Omental fat pad (tissue), 4 donors: ENCODE results near the gene PDZD2. TPM values are rescaled to one million over a fixed set of nuclear protein-coding genes. Genes with fewer than 3 reads are reported as not detected.
A peak's percentile ranks its signal among the peaks of the same experiment; 100 is the strongest.

Experiments used
- ATAC-seq: fragments of 150-250 bp; one replicate; pipeline ENCODE4 v1.9.1; 2016; ENCODE audit warnings: mild to moderate bottlenecking, moderate library complexity; ENCODE audit not compliant: low FRiP score
- DNase-seq: peaks from one replicate; pipeline ENCODE4 v3.0.0-alpha.2; 2019; ENCODE audit warnings: low spot score
- CTCF ChIP-seq, 3 donors: fragments of 450-650 bp; IDR thresholded peaks; one replicate each; pipeline ENCODE4 v1.5.1; 2016 to 2017; ENCODE audit warnings: antibody characterized with exemption in 3 of 3, mild to moderate bottlenecking in 3 of 3, moderate library complexity in 2 of 3
- total RNA-seq, 4 donors: library from RNA; depleted of rRNA; stranded (reverse); fragments of >200 nt; gene quantifications; one replicate each; pipeline ENCODE4 v1.1.0, GENCODE V29; 2016

PDZD2 gene
- total RNA-seq, 4 donors from 2014 or later = 43.5 to 113 (median 55.7) TPM

- DNase-seq = no peak
- ATAC-seq = no peak
- TF ChIP-seq CTCF (IDR thresholded peaks at IDR 0.05) = no peak
Measured at GRCh38 chr5:31982027-31982426, 343.1 kb downstream of the PDZD2 start.

- DNase-seq = no peak
- no peak for ATAC-seq
- no peak for TF ChIP-seq CTCF (IDR thresholded peaks at IDR 0.05)
Measured at GRCh38 chr5:31982621-31983020, 343.7 kb downstream of the PDZD2 start.

GRCh38 chr5:31983851-31984250, 344.9 kb downstream of the PDZD2 start:
- no peak for DNase-seq
- ATAC-seq = no peak
- TF ChIP-seq CTCF (IDR thresholded peaks at IDR 0.05) = no peak

GRCh38 chr5:31984691-31985090, 345.8 kb downstream of the PDZD2 start:
- ATAC-seq (no peak), DNase-seq (no peak)
- TF ChIP-seq CTCF (IDR thresholded peaks at IDR 0.05) = no peak

GRCh38 chr5:31986101-31986500, 347.2 kb downstream of the PDZD2 start:
- TF ChIP-seq CTCF (IDR thresholded peaks at IDR 0.05) = no peak
- DNase-seq (no peak), ATAC-seq (no peak)

- ATAC-seq = peak; percentile 80
- no peak for TF ChIP-seq CTCF (IDR thresholded peaks at IDR 0.05)
- DNase-seq = no peak
Measured at GRCh38 chr5:31987985-31988710, 349.2 kb downstream of the PDZD2 start.

- ATAC-seq (peak; percentile 45), DNase-seq (no peak)
- no peak for TF ChIP-seq CTCF (IDR thresholded peaks at IDR 0.05)
Measured at GRCh38 chr5:31990081-31990650, 351.2 kb downstream of the PDZD2 start.
